Measurements from ENCODE around the gene TMEM117. TPM values are rescaled to one million over a fixed set of nuclear protein-coding genes. Genes with fewer than 3 reads are reported as not detected.
A peak's percentile ranks its signal among the peaks of the same experiment; 100 is the strongest.
"Not testable (repeated sequence)": the region's sequence is repeated elsewhere in the genome, so short reads cannot be mapped to it uniquely, and the experiment has no call there.

The TMEM117 gene
- polyA plus RNA-seq, 10 donors = 7.6 to 12.3 (median 9.0) TPM

- DNase-seq = no peak
These were observed 183.2 kb downstream of the TMEM117 start for GRCh38 chr12:44019118-44019517.

GRCh38 chr12:44020555-44020954 is 184.7 kb downstream of the TMEM117 start:
- DNase-seq = no peak

- no peak for DNase-seq
These were observed 185.6 kb downstream of the TMEM117 start for GRCh38 chr12:44021471-44021971.

- no peak for DNase-seq
These were observed 189.6 kb downstream of the TMEM117 start for GRCh38 chr12:44025499-44025898.

- DNase-seq = no peak
These were observed 190.2 kb downstream of the TMEM117 start for GRCh38 chr12:44026046-44026445.

- not testable (repeated sequence) for DNase-seq
These were observed 191.0 kb downstream of the TMEM117 start for GRCh38 chr12:44026926-44027325.

GRCh38 chr12:44029194-44029593 is 193.3 kb downstream of the TMEM117 start:
- DNase-seq = no peak

GRCh38 chr12:44031472-44032185 is 195.7 kb downstream of the TMEM117 start:
- DNase-seq = no peak

- DNase-seq = no peak
These were observed 199.0 kb downstream of the TMEM117 start for GRCh38 chr12:44034906-44035305.

- no peak for DNase-seq
These were observed 201.1 kb downstream of the TMEM117 start for GRCh38 chr12:44036875-44037443.

- DNase-seq = no peak
These were observed 202.5 kb downstream of the TMEM117 start for GRCh38 chr12:44038411-44038810.

- not testable (repeated sequence) for DNase-seq
These were observed 208.6 kb downstream of the TMEM117 start for GRCh38 chr12:44044491-44044890.

- no peak for DNase-seq
These were observed 211.0 kb downstream of the TMEM117 start for GRCh38 chr12:44046732-44047417.

- DNase-seq = no peak
These were observed 216.7 kb downstream of the TMEM117 start for GRCh38 chr12:44052554-44052953.

- DNase-seq = peak in 1 of 3 donors; percentile 9
These were observed 217.8 kb downstream of the TMEM117 start for GRCh38 chr12:44053549-44054127.

GRCh38 chr12:44054281-44054680 is 218.4 kb downstream of the TMEM117 start:
- DNase-seq = no peak

- DNase-seq = peak in 2 of 3 donors; percentile 10 to 24
These were observed 222.5 kb downstream of the TMEM117 start for GRCh38 chr12:44058366-44058765.

GRCh38 chr12:44059476-44059875 is 223.6 kb downstream of the TMEM117 start:
- no peak for DNase-seq

- DNase-seq = no peak
These were observed 227.8 kb downstream of the TMEM117 start for GRCh38 chr12:44063671-44064070.

- DNase-seq = no peak
These were observed 241.0 kb downstream of the TMEM117 start for GRCh38 chr12:44076871-44077270.

GRCh38 chr12:44077294-44077693 is 241.4 kb downstream of the TMEM117 start:
- no peak for DNase-seq

- no peak for DNase-seq
These were observed 242.4 kb downstream of the TMEM117 start for GRCh38 chr12:44078273-44078672.

Measured in muscle of back (tissue), 11 donors.